BJ (cell line): ENCODE results near the gene NAA25. TPM values are rescaled to one million over a fixed set of nuclear protein-coding genes. Genes with fewer than 3 reads are reported as not detected.

Experiments used
- CTCF ChIA-PET: fragments of 350-600 bp; formaldehyde crosslinking; extraction: SDS; loops from one replicate; lab custom pipeline; 2021; ENCODE audit warnings: antibody characterized with exemption, inconsistent platforms; lab: Yijun Ruan, JAX
- POLR2A ChIA-PET: fragments of 300-600 bp; sonication (Branson Sonifier 250); formaldehyde crosslinking; extraction: SDS; loops from one replicate; lab custom pipeline; 2021; ENCODE audit warnings: antibody characterized with exemption; lab: Charles Lee
- DNase-seq: peaks from one replicate; pipeline ENCODE4 v3.0.0-alpha.2; 2011; ENCODE audit warnings: low read depth
- H3K27me3 ChIP-seq: 2 replicates; pipeline ENCODE4 v1.6.0; 2011; ENCODE audit warnings: low read length; ENCODE audit not compliant: control insufficient read depth, insufficient read depth
- H3K36me3 ChIP-seq: 2 replicates; pipeline ENCODE4 v1.5.1; 2011; ENCODE audit warnings: low read length; ENCODE audit not compliant: control insufficient read depth, insufficient read depth
- H3K4me3 ChIP-seq: 2 replicates; pipeline ENCODE4 v1.5.1; 2011; ENCODE audit warnings: low read depth, mild to moderate bottlenecking, control low read depth, low read length
- polyA plus RNA-seq: library from polyadenylated mRNA; depleted of rRNA; stranded (reverse); fragments of >200 nt; gene quantifications from 2 replicates; pipeline ENCODE4 v1.2.3, GENCODE V29; 2011
- TF ChIP-seq, protein P1 (sequence below): IDR thresholded peaks from 2 replicates; pipeline ENCODE4 v1.5.1; 2011; ENCODE audit warnings: low read depth, mild to moderate bottlenecking, control low read depth, inconsistent platforms, low read length, moderate library complexity; ENCODE audit not compliant: insufficient read depth

The NAA25 gene
- polyA plus RNA-seq, 1 experiment = 7.2 TPM

DNA sequence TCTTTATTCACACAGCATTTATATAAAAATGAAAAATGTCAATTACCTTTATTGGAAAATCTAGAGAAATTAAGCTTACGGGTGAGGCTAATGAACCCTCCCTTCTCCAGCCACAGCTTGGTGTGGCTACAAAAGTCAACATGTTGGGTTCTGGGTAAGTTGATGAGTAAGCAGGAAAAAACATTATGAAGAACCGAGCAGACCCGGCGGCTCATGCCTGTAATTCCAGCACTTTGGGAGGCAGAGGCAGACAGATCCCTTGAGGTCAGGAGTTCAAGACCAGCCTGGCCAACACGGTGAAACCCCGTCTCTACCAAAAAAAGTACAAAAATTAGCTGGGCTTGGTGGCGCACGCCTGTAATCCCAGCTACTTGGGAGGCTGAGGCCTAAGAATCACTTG lies 10.9 kb downstream of the NAA25 start:
- peaks cover 2% of the 10 kb centered on the region; the same call in 1 of the 2 replicates for H3K36me3 ChIP-seq
- TF ChIP-seq, protein P1, sequence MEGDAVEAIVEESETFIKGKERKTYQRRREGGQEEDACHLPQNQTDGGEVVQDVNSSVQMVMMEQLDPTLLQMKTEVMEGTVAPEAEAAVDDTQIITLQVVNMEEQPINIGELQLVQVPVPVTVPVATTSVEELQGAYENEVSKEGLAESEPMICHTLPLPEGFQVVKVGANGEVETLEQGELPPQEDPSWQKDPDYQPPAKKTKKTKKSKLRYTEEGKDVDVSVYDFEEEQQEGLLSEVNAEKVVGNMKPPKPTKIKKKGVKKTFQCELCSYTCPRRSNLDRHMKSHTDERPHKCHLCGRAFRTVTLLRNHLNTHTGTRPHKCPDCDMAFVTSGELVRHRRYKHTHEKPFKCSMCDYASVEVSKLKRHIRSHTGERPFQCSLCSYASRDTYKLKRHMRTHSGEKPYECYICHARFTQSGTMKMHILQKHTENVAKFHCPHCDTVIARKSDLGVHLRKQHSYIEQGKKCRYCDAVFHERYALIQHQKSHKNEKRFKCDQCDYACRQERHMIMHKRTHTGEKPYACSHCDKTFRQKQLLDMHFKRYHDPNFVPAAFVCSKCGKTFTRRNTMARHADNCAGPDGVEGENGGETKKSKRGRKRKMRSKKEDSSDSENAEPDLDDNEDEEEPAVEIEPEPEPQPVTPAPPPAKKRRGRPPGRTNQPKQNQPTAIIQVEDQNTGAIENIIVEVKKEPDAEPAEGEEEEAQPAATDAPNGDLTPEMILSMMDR = no peak
- CTCF ChIA-PET = interaction anchor here (1.2 kb wide), 1 partner anchor 10 kb away, joined by 3 read pairs; no protein-coding TSS in a partner anchor
- DNase-seq = no peak
- H3K27me3 ChIP-seq = no peaks in the 10 kb centered on the region
- POLR2A ChIA-PET = interaction anchor here (0.6 kb wide), 1 partner anchor 9 kb away, joined by 3 read pairs; no protein-coding TSS in a partner anchor
- H3K4me3 ChIP-seq = no peak overlapping the region

DNA sequence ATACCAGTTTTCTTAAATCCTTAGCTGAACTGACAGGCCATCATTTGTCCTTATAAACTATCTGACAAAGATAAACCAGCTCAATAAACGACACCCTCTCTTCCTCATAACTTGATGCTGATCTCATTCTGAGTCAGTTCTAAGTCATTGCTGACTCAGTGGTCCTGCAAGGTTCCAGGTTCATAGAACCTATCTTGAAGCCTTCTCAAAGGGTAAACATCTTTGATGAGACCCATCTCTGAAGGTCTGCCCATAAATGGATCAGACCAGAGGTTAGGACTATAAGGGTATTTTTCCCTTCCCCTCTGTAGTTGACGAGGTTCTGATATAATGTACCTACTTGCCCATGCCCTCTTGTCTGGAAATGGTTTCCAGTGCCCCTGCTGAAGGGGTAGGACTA lies 11.9 kb downstream of the NAA25 start:
- Histone ChIP-seq H3K4me3 (no peak overlapping the region), H3K36me3 (peaks cover 2% of the 10 kb centered on the region), H3K27me3 (no peaks in the 10 kb centered on the region)
- TF ChIP-seq, protein P1 = no peak
- ChIA-PET CTCF (interaction anchor here (0.8 to 1.2 kb wide), 2 partner anchors 11 to 27 kb away, joined by 3 read pairs; no protein-coding TSS in a partner anchor), POLR2A (interaction anchor here (0.6 kb wide), 2 partner anchors 11 to 13 kb away, joined by 3 to 7 read pairs; no protein-coding TSS in a partner anchor)
- peak; percentile 19 for DNase-seq

DNA sequence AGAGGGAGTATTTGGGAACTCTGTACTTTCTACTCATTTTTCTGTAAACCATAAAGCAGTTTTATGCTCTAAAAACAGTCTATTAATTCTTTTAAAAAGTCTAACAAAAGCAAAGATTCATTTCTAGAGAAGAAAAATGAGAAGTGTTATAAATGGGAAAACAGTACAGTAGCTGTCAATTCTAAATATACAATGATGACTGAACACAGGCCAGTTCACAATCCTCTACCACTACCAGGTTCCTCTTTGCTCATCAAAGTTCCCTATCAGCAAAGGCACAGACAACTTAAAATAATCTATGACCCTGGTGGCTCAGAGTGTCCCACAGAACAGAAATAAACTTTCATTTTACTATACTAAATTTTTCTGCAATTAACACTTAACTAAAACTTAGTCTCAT lies 12.5 kb downstream of the NAA25 start:
- DNase-seq = no peak
- H3K36me3 ChIP-seq = peaks cover 6% of the 10 kb centered on the region
- CTCF ChIA-PET = no interaction called here
- H3K27me3 ChIP-seq = no peaks in the 10 kb centered on the region
- POLR2A ChIA-PET = no interaction called here
- H3K4me3 ChIP-seq = no peak overlapping the region
- TF ChIP-seq, protein P1 = no peak

DNA sequence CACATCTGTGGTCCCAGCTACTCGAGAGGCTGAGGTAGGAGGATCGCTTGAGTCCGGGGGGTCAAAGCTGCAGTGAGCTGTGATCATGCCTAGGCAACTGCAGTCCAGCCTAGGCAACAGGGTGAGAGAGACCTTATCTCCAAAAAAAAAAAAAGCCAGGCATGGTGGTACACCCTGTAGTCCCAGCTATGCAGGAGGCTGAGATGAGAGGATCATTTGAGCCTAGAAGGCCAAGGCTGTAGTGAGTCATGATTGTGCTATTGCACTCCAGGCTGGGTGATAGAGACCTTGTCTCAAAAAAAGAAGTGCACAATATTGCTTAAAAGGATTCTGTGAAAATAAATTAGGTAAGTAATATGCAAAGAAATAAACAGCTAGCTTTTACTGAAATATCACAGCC lies 17.0 kb downstream of the NAA25 start:
- CTCF ChIA-PET = no interaction called here

DNA sequence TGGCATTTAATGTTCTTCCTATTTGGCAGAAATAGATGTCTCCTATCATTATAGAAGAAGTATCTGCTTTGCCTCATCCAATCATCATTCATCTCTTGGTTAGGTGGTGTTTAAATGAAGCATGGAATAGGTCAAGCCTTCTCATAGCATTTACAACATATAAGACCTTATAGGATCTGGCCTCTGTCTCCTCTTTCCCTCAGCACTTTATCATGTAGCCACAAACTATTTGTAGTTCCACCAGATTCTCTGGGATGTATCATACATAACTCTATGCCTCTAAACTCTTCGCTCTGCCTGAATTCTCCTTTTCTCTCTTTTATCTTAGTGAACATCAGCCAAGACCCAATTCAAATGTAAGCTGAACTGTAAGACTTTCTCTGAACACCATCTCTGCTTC lies 20.7 kb downstream of the NAA25 start:
- ChIA-PET CTCF (no interaction called here), POLR2A (no interaction called here)
- TF ChIP-seq, protein P1 = no peak
- DNase-seq = no peak
- Histone ChIP-seq H3K36me3 (peaks cover 5% of the 10 kb centered on the region), H3K27me3 (no peaks in the 10 kb centered on the region), H3K4me3 (no peak overlapping the region)

More for the DNA sequence above, 17.0 kb downstream of the NAA25 start:
- POLR2A ChIA-PET = no interaction called here
- Histone ChIP-seq H3K36me3 (peaks cover 5% of the 10 kb centered on the region), H3K27me3 (no peaks in the 10 kb centered on the region), H3K4me3 (no peak overlapping the region)
- no peak for DNase-seq
- TF ChIP-seq, protein P1 = no peak
